ENCODE measurements around the gene OR2V1. TPM values are rescaled to one million over a fixed set of nuclear protein-coding genes. Genes with fewer than 3 reads are reported as not detected.

Gene OR2V1
- total RNA-seq, 6 experiments from 2014 or later: not detected

DNA sequence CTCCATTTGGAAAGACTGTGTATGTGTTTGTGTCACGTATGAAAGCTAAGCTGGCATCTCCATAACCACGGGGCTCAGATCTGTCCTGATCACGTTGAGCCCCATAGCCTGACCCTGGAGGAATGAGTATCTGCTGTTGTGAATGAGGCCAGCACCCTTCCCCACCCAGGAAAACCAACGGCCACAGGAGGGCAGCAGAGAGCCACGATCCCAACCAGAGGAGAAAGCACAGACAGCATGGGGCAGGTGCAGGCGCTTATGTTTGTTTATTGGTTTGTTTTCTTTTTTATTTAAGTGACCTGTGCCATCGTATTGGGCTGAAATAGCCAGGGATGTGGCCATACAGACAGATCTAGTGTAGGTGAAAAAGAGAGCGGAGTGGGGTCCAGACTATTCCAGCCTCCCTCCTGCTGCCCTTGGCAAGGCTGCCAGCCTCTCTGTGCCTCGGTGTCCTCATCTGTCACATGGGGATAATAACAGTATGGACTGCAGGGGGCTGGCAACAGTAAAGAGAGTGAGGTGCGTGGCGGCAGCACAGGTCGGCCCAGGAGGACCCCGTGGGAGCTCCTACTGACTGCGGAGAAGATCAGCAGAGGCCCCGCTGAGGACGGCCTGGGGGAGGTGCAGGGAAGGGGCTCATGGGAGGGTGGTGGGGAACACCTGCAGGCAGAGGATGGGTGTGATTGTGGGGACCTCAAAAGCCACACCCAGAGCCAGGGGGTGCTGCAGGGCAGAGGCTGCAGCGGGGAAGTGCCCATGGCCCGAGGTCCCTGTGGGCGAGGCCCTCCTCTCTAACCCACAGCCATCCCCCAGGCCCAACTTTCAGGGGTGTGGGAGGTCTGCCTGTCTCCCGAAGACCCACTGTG is 28.6 kb upstream of the OR2V1 start:
- Histone ChIP-seq H3K27me3 (no peaks in the 10 kb centered on the region), H3K4me1 (no peaks in the 10 kb centered on the region), H3K4me3 (no peak overlapping the region), H3K36me3 (no peaks in the 10 kb centered on the region), H3K27ac (no peak overlapping the region), H3K9me3 (no peaks in the 10 kb centered on the region)
- 11% methylated on average over 12 of the region's 20 CpGs for WGBS (ENCODE audit: insufficient coverage, low coverage, low lambda C conversion rate, missing lambda C conversion rate)
- intact Hi-C loops (cut with DNase I): loop anchor here in 1 of 2 donors (10.0 kb wide), 1 partner anchor 305 kb away; no protein-coding TSS in a partner anchor
- TF ChIP-seq, protein P1, sequence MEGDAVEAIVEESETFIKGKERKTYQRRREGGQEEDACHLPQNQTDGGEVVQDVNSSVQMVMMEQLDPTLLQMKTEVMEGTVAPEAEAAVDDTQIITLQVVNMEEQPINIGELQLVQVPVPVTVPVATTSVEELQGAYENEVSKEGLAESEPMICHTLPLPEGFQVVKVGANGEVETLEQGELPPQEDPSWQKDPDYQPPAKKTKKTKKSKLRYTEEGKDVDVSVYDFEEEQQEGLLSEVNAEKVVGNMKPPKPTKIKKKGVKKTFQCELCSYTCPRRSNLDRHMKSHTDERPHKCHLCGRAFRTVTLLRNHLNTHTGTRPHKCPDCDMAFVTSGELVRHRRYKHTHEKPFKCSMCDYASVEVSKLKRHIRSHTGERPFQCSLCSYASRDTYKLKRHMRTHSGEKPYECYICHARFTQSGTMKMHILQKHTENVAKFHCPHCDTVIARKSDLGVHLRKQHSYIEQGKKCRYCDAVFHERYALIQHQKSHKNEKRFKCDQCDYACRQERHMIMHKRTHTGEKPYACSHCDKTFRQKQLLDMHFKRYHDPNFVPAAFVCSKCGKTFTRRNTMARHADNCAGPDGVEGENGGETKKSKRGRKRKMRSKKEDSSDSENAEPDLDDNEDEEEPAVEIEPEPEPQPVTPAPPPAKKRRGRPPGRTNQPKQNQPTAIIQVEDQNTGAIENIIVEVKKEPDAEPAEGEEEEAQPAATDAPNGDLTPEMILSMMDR (IDR thresholded peaks at IDR 0.05): peak; percentile 73 to 93 (median 89)
- TF ChIP-seq POLR2A (IDR thresholded peaks at IDR 0.05): no peak
- DNase-seq (peak; percentile 81 to 87 (median 84)), ATAC-seq (peak; percentile 96 to 99 (median 98))

DNA sequence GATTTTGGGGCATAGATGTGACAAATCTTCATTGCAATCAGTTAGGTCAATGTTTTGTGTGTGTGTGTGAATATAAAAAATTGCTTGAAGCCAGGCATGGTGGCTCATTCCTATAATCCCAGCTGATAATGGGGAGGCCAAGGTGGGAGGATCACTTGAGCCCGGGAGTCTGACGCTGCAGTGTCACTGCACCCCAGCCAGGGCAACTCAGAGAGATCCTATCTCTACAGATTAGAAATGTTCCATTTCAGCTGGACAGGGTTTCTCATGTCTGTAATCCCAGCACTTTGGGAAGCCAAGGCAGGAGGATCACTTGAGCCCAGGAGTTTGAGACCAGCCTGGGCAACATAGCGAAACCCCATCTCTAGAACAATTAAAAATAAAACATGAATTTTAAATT is 27.9 kb upstream of the OR2V1 start:
- Histone ChIP-seq H3K9me3 (no peaks in the 10 kb centered on the region), H3K27me3 (no peaks in the 10 kb centered on the region), H3K4me3 (no peak overlapping the region), H3K27ac (no peak overlapping the region), H3K36me3 (no peaks in the 10 kb centered on the region), H3K4me1 (no peaks in the 10 kb centered on the region)
- no CpG with 5 or more reads among the region's 3 CpGs for WGBS (ENCODE audit: insufficient coverage, low coverage, low lambda C conversion rate, missing lambda C conversion rate)
- TF ChIP-seq, protein P1 (IDR thresholded peaks at IDR 0.05): no peak
- ATAC-seq: no peak
- no peak for DNase-seq
- intact Hi-C loops (cut with DNase I): loop anchor here in 1 of 2 donors (10.0 kb wide), 1 partner anchor 304 kb away; no protein-coding TSS in a partner anchor

DNA sequence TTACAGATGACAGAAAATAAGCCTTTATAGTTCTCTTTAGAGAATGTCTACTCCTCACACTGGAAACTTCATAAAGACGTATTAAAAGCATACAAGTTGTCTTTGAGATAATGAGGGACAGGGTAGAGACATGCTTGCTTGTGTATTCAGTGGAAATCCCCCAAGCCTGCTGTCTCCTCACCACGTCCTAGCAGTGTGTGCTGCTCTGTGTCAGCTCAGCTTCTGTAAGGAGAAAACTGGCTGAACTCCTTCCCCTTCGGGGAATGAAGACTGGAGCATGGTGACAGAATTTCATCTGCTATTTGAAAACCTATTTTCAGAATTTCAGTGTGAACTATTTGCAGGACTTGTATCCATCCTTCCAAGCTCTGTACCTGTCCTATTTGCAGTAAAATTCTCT is 25.8 kb upstream of the OR2V1 start:
- TF ChIP-seq, protein P1 (IDR thresholded peaks at IDR 0.05): no peak
- TF ChIP-seq POLR2A (IDR thresholded peaks at IDR 0.05): no peak
- no peaks in the 10 kb centered on the region for H3K27me3 ChIP-seq
- H3K36me3 ChIP-seq: no peaks in the 10 kb centered on the region
- intact Hi-C loops (cut with DNase I): loop anchor here in 1 of 2 donors (10.0 kb wide), 1 partner anchor 302 kb away; no protein-coding TSS in a partner anchor
- no peaks in the 10 kb centered on the region for H3K4me1 ChIP-seq
- 23% methylated on average over 2 of the region's 3 CpGs for WGBS (ENCODE audit: insufficient coverage, low coverage, low lambda C conversion rate, missing lambda C conversion rate)
- ATAC-seq: no peak
- no peak overlapping the region for H3K4me3 ChIP-seq
- no peaks in the 10 kb centered on the region for H3K9me3 ChIP-seq
- no peak overlapping the region for H3K27ac ChIP-seq
- DNase-seq: no peak

DNA sequence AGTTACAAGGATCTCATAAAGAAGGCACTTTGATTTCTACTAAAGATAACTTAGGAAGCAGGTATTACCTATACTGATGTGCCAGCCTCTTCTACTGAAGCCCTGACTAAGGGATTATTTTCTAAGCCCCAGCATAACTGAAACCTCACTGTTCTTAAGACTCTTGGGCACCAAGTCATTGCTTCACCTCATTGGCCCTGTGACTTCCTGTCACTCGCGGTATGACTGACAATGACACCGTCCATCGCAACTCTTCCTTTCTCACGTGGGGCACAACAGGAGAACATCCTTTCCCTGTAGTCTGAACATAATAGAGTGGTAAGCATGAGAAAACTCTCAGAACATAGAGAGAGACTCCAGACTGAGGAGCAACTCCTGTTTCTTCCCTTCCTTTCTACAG is 22.8 kb upstream of the OR2V1 start:
- TF ChIP-seq, protein P1 (IDR thresholded peaks at IDR 0.05): no peak
- no peak for TF ChIP-seq POLR2A (IDR thresholded peaks at IDR 0.05)
- 41% methylated on average over 5 of the region's 5 CpGs for WGBS (ENCODE audit: insufficient coverage, low coverage, low lambda C conversion rate, missing lambda C conversion rate)
- intact Hi-C loops (cut with DNase I): loop anchor here in 1 of 2 donors (10.0 kb wide), 1 partner anchor 299 kb away; no protein-coding TSS in a partner anchor

More for the DNA sequence above, 22.8 kb upstream of the OR2V1 start:
- Histone ChIP-seq H3K9me3 (no peaks in the 10 kb centered on the region), H3K4me1 (no peaks in the 10 kb centered on the region), H3K4me3 (no peak overlapping the region), H3K27ac (no peak overlapping the region), H3K27me3 (no peaks in the 10 kb centered on the region), H3K36me3 (no peaks in the 10 kb centered on the region)
- no peak for ATAC-seq
- no peak for DNase-seq
